ENCODE data around the gene ANKFY1.
A peak's percentile ranks its signal among the peaks of the same experiment; 100 is the strongest.

ANKFY1 gene

GRCh38 chr17:4263282-4264215 lies at the start of gene ANKFY1:
Gene ANKFY1 (minus strand): TSS chr17:4263979. CDS start chr17:4263941, 38 bp downstream.
- peak; percentile 16 for DNase-seq

- no peak for DNase-seq
These were observed 46.7 kb upstream of the ANKFY1 start for GRCh38 chr17:4310354-4311060.

- no peak for DNase-seq
These were observed 46.1 kb upstream of the ANKFY1 start for GRCh38 chr17:4309897-4310296.

- no peak for DNase-seq
These were observed 43.6 kb upstream of the ANKFY1 start for GRCh38 chr17:4307179-4307930.

GRCh38 chr17:4305224-4305623 lies 41.4 kb upstream of the ANKFY1 start:
- DNase-seq, result no peak

- no peak for DNase-seq
These were observed 40.7 kb upstream of the ANKFY1 start for GRCh38 chr17:4304417-4305027.

GRCh38 chr17:4301066-4301465 lies 37.3 kb upstream of the ANKFY1 start:
- no peak for DNase-seq

- no peak for DNase-seq
These were observed 33.6 kb upstream of the ANKFY1 start for GRCh38 chr17:4297351-4297750.

- DNase-seq, result no peak
These were observed 31.9 kb upstream of the ANKFY1 start for GRCh38 chr17:4295686-4296085.

- DNase-seq, result no peak
These were observed 29.8 kb upstream of the ANKFY1 start for GRCh38 chr17:4293572-4293971.

GRCh38 chr17:4287710-4288109 lies 23.9 kb upstream of the ANKFY1 start:
- no peak for DNase-seq

- DNase-seq, result no peak
These were observed 12.7 kb upstream of the ANKFY1 start for GRCh38 chr17:4276514-4276913.

GRCh38 chr17:4272972-4273368 lies 9.2 kb upstream of the ANKFY1 start:
- no peak for DNase-seq

GRCh38 chr17:4272213-4272971 lies 8.6 kb upstream of the ANKFY1 start:
- DNase-seq, result no peak

GRCh38 chr17:4270736-4271135 lies 7.0 kb upstream of the ANKFY1 start:
- DNase-seq, result no peak

- DNase-seq, result no peak
These were observed 6.1 kb upstream of the ANKFY1 start for GRCh38 chr17:4269915-4270314.

- DNase-seq, result no peak
These were observed 3.6 kb upstream of the ANKFY1 start for GRCh38 chr17:4267402-4267801.

- DNase-seq, result no peak
These were observed 2.8 kb upstream of the ANKFY1 start for GRCh38 chr17:4266550-4266949.

- DNase-seq, result no peak
These were observed 1.1 kb downstream of the ANKFY1 start for GRCh38 chr17:4262703-4263102.

GRCh38 chr17:4261452-4261851 lies 2.3 kb downstream of the ANKFY1 start:
- DNase-seq, result no peak

GRCh38 chr17:4258867-4259266 lies 4.9 kb downstream of the ANKFY1 start:
- no peak for DNase-seq

GRCh38 chr17:4256952-4257351 lies 6.8 kb downstream of the ANKFY1 start:
- DNase-seq, result no peak

Data from KG1 (cell line).